ENCODE data around the gene ADORA1.

ADORA1 gene

DNA sequence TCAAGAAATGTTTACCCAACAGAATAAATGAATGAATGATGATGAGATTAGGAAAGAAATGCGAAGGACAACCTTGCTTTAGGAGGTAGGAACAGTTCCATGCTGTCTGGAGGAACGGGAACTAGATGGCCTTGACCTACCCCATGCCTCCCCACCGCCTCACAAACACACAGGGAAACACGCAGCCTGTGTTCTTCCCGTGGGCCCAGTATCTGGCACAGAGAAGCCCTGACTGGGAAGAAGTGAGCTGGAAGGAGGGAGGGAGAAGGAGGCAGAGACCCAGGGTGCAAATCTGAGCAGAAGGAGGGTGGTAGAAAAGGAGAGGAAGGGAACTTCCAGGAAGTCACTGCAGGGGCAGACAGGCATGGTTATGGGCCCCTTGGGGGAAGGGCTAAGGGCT, 3.5 kb upstream of the ADORA1 start:
- Mint-ChIP-seq H3K36me3 (ENCODE audit: low read depth) (no peaks in the 10 kb centered on the region), H3K9me3 (no peaks in the 10 kb centered on the region), H3K27me3 (ENCODE audit: low read depth) (peaks cover 64% of the 10 kb centered on the region), H3K27ac (no peak overlapping the region), H3K4me1 (ENCODE audit: low read depth) (peaks cover 9% of the 10 kb centered on the region), H3K4me3 (no peak overlapping the region)
- no peak for DNase-seq (ENCODE audit: low spot score)

- no peaks in the 10 kb centered on the region for H3K36me3 Mint-ChIP-seq (ENCODE audit: low read depth)
- H3K4me1 Mint-ChIP-seq (ENCODE audit: low read depth) = peaks cover 9% of the 10 kb centered on the region
- no peak overlapping the region for H3K4me3 Mint-ChIP-seq
- H3K27ac Mint-ChIP-seq = no peak overlapping the region
- H3K9me3 Mint-ChIP-seq = no peaks in the 10 kb centered on the region
- DNase-seq (ENCODE audit: low spot score) = no peak
- peaks cover 68% of the 10 kb centered on the region for H3K27me3 Mint-ChIP-seq (ENCODE audit: low read depth)
Observed at GRCh38 chr1:203124546-203125317, 2.8 kb upstream of the ADORA1 start.

DNA sequence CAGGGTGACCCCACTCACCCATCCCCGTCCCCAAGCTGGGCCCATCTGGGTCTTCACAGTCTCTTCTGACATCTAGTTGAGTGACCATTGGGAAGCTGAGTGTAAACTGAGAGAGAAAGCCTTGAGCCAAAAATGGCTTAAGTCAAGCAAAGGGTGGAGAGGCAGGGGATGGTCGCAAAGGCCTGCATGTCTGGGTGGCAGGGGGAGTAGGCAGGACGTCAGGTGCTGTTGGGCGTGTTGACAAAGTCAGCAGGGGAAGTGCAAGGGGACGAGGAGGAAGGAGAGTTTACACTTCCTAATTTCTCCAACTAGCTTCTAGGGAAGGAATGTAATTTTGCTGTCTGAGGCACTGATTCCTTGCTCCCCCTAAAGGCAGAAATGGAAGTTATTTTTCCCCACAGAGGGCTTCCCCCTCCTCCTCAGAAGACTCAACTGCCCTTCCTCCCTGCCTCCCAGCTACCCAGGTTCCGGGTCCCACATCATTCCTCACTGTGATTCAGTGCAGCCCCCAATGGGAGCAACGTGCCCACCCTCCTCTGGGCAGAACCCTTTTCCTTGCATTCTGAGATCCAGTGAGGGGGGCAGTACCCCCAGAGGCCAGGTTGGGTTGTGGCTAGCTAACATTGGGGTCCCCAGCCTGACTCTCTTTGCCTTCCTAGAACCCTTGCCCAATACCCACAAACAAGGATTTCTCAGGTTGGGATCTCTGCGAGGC, 1.2 kb upstream of the ADORA1 start:
- Mint-ChIP-seq H3K4me3 (no peak overlapping the region), H3K9me3 (no peaks in the 10 kb centered on the region), H3K36me3 (ENCODE audit: low read depth) (no peaks in the 10 kb centered on the region), H3K4me1 (ENCODE audit: low read depth) (peaks cover 9% of the 10 kb centered on the region), H3K27ac (no peak overlapping the region), H3K27me3 (ENCODE audit: low read depth) (peaks cover 62% of the 10 kb centered on the region)
- no peak for DNase-seq (ENCODE audit: low spot score)

DNA sequence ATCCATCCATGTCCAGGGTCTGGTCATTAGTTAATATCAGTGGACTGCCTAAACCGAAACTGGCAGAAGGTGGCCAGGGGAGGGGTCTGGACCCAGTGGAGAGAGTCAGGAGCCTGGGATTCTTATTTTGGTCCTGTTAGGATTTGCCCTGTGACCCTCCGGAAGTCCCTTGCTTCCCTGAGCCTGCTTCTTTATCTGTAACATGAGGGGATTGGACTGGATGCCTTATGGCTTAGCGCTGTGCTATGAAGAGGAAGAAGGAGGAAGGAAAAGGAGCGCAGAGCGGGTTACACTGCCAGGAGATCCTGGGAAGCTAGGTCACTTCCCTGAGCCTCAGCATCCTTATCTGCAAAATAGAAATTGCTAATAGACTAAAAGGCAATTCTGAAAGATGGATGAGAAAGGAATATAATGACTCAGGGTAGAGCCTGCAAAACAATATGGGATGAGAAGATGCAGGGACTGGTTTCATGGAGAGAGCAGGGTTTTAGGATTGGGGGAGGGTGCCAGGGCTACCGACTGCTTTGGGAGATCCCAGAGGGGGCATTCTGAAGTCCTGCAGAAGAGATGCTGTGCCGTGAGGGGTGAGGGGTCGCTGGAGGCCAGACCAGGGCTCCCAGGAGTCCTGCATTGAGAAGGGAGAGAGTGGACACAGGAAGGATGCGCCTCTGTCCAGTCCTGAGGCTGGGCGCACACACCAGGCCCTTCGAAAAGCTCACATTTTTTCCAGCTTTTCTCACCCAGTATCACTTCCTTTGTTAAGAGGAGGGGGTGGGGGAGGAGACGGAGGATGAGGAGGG, 460 bp upstream of the ADORA1 start:
- peaks cover 56% of the 10 kb centered on the region for H3K27me3 Mint-ChIP-seq (ENCODE audit: low read depth)
- no peak overlapping the region for H3K4me3 Mint-ChIP-seq
- H3K27ac Mint-ChIP-seq = no peak overlapping the region
- H3K9me3 Mint-ChIP-seq = no peaks in the 10 kb centered on the region
- H3K36me3 Mint-ChIP-seq (ENCODE audit: low read depth) = no peaks in the 10 kb centered on the region
- DNase-seq (ENCODE audit: low spot score) = no peak
- H3K4me1 Mint-ChIP-seq (ENCODE audit: low read depth) = peaks cover 5% of the 10 kb centered on the region

DNA sequence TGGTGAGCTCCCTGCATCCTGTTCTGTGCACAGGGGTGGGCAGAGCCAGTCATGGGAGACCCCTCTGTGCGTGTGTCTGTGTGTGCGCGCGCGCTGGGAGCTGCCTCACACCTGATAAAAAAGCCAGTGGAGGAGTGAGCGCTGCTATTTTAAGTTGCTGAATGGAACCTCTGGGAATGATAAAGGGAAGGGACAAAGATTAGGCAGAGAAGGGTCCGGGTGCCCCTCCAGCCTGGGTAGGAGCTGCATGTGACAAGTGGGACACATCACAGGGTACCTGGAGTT, 847 bp downstream of the ADORA1 start:
- Mint-ChIP-seq H3K4me1 (ENCODE audit: low read depth) (peaks cover 5% of the 10 kb centered on the region), H3K9me3 (no peaks in the 10 kb centered on the region), H3K4me3 (no peak overlapping the region), H3K36me3 (ENCODE audit: low read depth) (no peaks in the 10 kb centered on the region), H3K27ac (no peak overlapping the region), H3K27me3 (ENCODE audit: low read depth) (peaks cover 56% of the 10 kb centered on the region)
- DNase-seq (ENCODE audit: low spot score) = no peak

DNA sequence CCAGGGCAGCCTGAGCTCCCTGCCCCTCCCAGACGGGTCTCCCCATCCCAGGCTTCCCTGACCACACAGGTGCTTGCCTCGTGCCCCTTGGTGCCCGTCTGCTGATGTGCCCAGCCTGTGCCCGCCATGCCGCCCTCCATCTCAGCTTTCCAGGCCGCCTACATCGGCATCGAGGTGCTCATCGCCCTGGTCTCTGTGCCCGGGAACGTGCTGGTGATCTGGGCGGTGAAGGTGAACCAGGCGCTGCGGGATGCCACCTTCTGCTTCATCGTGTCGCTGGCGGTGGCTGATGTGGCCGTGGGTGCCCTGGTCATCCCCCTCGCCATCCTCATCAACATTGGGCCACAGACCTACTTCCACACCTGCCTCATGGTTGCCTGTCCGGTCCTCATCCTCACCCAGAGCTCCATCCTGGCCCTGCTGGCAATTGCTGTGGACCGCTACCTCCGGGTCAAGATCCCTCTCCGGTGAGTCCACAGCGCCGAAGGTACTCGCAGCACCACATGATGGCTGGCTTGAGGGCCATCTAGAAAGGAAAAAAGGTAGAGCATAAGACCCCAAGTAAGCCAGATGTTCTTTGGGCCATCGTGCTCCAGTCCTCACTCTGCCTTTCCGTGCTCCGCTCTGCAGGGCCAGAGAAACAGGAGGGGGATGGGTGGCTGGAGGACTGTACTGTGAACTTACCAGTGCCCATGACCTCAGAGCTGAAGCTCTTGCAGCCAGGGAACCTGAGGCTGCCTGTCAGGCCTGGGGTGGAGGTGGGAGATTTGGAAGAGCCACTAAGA, 1.4 kb downstream of the ADORA1 start:
- peaks cover 5% of the 10 kb centered on the region for H3K4me1 Mint-ChIP-seq (ENCODE audit: low read depth)
- no peak for DNase-seq (ENCODE audit: low spot score)
- H3K36me3 Mint-ChIP-seq (ENCODE audit: low read depth) = no peaks in the 10 kb centered on the region
- H3K9me3 Mint-ChIP-seq = no peaks in the 10 kb centered on the region
- no peak overlapping the region for H3K4me3 Mint-ChIP-seq
- H3K27ac Mint-ChIP-seq = no peak overlapping the region
- peaks cover 51% of the 10 kb centered on the region for H3K27me3 Mint-ChIP-seq (ENCODE audit: low read depth)

DNA sequence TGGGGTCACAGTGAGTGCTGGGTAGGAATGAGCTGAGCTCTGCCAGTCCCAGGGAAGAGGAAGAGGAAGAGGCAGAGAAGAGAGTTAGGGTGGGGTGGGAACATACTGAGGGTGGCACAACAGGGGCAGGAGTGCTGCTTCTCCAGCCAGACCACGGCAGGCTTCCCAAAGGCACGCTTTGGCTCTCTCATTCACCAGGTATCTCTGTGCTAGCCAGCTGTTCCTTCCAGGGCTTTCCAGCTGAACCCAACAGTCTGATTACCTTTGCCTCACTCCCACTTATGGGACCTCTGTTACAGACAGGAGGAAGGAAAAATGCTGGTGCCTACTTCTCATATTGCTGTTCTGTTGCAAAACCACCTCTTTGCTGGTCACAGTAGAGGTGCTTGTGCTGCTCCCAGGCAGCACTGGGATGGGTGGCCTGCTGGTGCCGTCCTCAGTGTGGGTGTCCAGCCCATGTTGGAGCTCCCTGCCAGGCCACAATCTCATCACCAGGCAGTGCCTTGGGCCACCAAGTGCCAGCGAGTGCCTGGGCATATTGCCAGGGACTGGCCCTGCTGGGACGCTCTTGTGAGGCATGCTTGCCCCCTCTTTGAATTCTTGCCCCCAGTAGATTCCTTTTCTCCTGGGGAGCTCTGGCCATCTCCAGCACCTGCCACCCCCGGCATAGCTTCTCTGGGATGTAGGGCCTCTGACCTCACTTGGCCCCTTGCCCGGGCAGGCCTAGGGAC, 2.1 kb downstream of the ADORA1 start:
- H3K36me3 Mint-ChIP-seq (ENCODE audit: low read depth) = no peaks in the 10 kb centered on the region
- no peaks in the 10 kb centered on the region for H3K9me3 Mint-ChIP-seq
- no peak overlapping the region for H3K27ac Mint-ChIP-seq
- peaks cover 5% of the 10 kb centered on the region for H3K4me1 Mint-ChIP-seq (ENCODE audit: low read depth)
- no peak for DNase-seq (ENCODE audit: low spot score)
- H3K27me3 Mint-ChIP-seq (ENCODE audit: low read depth) = peaks cover 45% of the 10 kb centered on the region
- no peak overlapping the region for H3K4me3 Mint-ChIP-seq

- DNase-seq (ENCODE audit: low spot score) = no peak
- no peaks in the 10 kb centered on the region for H3K36me3 Mint-ChIP-seq (ENCODE audit: low read depth)
- H3K9me3 Mint-ChIP-seq = no peaks in the 10 kb centered on the region
- H3K27ac Mint-ChIP-seq = no peak overlapping the region
- no peak overlapping the region for H3K4me3 Mint-ChIP-seq
- H3K27me3 Mint-ChIP-seq (ENCODE audit: low read depth) = peaks cover 45% of the 10 kb centered on the region
- H3K4me1 Mint-ChIP-seq (ENCODE audit: low read depth) = peaks cover 5% of the 10 kb centered on the region
Observed at GRCh38 chr1:203130358-203130985, 2.9 kb downstream of the ADORA1 start.

GRCh38 chr1:203131548-203132200, 4.1 kb downstream of the ADORA1 start:
- Mint-ChIP-seq H3K27ac (no peak overlapping the region), H3K27me3 (ENCODE audit: low read depth) (peaks cover 35% of the 10 kb centered on the region), H3K36me3 (ENCODE audit: low read depth) (no peaks in the 10 kb centered on the region), H3K4me3 (no peak overlapping the region), H3K9me3 (no peaks in the 10 kb centered on the region), H3K4me1 (ENCODE audit: low read depth) (peaks cover 9% of the 10 kb centered on the region)
- no peak for DNase-seq (ENCODE audit: low spot score)

DNA sequence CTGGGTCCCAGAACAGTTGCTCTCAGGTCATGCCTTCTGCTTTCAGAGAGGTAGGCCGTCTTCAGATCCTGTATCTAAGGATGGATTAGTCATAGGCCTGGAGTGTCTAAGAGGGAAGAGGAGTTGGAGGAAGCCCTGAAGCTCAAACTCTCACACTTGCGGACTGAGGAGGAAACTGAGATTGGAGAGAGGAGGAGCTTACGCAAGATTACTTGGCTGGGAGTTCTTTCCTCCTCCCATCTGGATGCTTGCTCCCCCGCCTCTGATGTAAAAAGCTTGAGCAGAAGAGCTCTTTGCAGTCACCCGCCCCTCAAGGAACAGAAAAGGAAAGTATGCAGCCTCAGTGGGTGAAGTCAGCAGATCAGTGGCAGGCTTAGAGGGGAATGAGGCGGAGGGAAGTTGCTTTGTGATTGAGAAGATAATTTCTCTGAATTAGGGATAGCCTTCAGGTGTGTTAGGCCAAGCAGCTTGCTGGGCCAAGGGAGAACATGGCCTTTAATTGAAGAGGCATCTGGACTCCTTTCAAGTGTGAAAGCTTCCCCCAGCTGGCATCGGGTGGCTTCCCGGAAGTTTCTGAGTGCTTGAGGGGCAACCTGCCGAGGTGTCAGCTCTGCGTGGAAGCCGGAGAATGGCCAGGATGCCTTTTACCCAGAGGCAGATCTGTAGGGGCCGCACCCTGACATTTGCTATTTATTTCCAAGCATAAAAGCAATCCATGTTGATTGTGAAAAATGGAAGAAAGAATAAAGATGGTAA, 6.6 kb downstream of the ADORA1 start:
- peaks cover 4% of the 10 kb centered on the region for H3K4me1 Mint-ChIP-seq (ENCODE audit: low read depth)

DNA sequence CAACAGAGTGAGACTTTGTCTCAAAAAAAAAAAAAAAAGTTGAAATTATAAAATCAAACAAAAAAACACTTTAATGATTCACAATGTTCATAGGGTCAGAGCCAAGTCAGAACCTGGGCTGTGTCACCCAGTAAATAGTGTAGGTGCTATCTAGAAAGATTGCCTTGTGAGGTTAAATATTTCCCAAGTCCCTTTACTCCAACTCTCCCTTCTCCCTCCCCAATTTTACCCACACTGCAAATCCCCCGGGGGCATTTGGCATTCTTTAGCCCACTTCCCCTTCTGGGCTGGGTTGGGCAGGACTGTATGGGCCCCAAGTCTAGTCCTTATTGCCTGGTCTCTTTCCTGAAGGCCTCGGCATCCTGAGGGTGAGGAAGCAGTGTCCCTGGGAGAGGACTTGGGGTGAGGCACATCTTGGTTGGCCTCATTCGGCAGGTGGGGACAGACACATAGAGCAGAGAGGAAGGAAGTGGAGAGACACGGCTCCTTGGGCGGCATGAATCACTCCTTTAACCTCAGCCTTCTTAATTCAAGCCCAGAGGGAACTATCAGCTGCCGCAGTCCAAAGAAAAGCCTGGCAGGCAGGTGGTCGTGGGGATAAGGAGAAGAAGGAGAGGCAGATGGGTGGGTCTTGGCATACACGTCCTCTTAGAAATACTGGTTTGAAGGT, 8.2 kb downstream of the ADORA1 start:
- Mint-ChIP-seq H3K27me3 (ENCODE audit: low read depth) (peaks cover 9% of the 10 kb centered on the region), H3K27ac (no peak overlapping the region), H3K4me1 (ENCODE audit: low read depth) (peaks cover 4% of the 10 kb centered on the region), H3K9me3 (no peaks in the 10 kb centered on the region), H3K36me3 (ENCODE audit: low read depth) (no peaks in the 10 kb centered on the region), H3K4me3 (no peak overlapping the region)
- DNase-seq (ENCODE audit: low spot score) = no peak

More for the DNA sequence above, 6.6 kb downstream of the ADORA1 start:
- Mint-ChIP-seq H3K27me3 (ENCODE audit: low read depth) (peaks cover 20% of the 10 kb centered on the region), H3K36me3 (ENCODE audit: low read depth) (no peaks in the 10 kb centered on the region), H3K27ac (no peak overlapping the region), H3K9me3 (no peaks in the 10 kb centered on the region), H3K4me3 (no peak overlapping the region)
- DNase-seq (ENCODE audit: low spot score) = no peak
